ENCODE results near the gene TCF3. TPM values are rescaled to one million over a fixed set of nuclear protein-coding genes. Genes with fewer than 3 reads are reported as not detected.

The TCF3 gene
- total and polyA plus RNA-seq, 2 experiments from 2014 or later = 18.3 to 58.9 TPM

DNA sequence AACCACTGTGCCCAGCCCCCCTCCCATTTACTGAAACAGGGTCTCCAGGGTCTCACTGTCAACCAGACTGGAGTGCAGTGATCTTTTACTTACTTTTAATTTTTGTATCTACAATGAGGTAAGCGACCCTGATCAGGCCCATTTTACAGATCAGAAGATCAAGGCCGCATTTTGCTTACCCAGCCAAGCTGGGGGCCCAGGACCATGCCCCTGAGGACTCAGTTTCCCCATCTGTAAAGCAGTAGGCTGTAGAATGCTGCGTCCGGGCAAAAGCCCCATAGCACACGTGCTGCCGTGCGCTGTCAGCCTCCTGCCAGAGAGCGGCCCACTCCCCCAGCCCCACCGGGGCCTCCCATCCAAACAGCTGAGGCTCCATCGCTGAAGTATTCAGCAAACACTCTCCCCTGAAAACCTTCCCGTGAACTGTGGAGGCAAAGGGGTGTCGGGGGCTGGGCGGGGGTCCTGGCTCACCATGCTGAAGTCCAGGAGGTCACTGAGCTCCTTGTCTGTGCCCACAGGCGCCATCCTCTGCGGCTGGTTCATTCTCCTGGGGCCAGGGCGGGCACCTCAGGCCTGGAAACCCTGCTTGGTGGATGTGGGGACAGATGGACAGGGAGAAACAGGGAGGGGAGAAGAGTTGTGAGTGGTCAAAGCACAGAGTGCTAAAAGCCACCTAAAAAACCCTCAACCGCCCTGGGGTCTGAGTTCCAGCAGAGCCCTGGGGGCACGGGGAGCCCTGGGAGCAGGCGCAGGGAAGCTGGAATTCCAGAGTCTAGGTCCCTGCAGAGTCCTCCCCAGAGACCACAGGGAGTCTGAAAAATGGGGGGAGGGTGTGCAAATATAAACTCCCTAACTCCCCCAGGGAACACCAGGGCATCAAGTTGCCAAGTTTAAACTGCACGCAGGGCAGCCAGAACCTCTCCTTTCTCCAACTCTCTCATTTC lies 2.4 kb downstream of the TCF3 start:
- H3K27me3 ChIP-seq (replicated peaks; ENCODE audit: insufficient read depth) = no peaks in the 10 kb centered on the region
- H4K20me1 ChIP-seq (ENCODE audit: insufficient read depth) = no peaks in the 10 kb centered on the region
- in situ Hi-C loops (cut with MboI) = no loop called here
- H3K27ac ChIP-seq = no peak overlapping the region
- TF ChIP-seq EZH2phosphoT487 (IDR thresholded peaks at IDR 0.05; ENCODE audit: insufficient read depth, low read depth) (no peak), EZH2 (IDR thresholded peaks at IDR 0.05; ENCODE audit: insufficient read depth, poor library complexity, severe bottlenecking) (no peak)
- peaks cover 43% of the 10 kb centered on the region for H3K79me2 ChIP-seq (ENCODE audit: insufficient read depth)
- H3K9me2 ChIP-seq (ENCODE audit: insufficient read depth) = no peaks in the 10 kb centered on the region
- 92 to 95% methylated on average over 15 to 20 of the region's 20 CpGs for WGBS, 2 experiments (ENCODE audit: low coverage in 1 of 2, low lambda C conversion rate in 2 of 2, missing lambda C conversion rate in 2 of 2)
- H3K9me3 ChIP-seq (ENCODE audit: low read depth) = no peaks in the 10 kb centered on the region
- no peaks in the 10 kb centered on the region; the same call in 1 of the 2 replicates for H3K36me3 ChIP-seq (ENCODE audit: low read depth)
- no peaks in the 10 kb centered on the region for H3K4me1 ChIP-seq (ENCODE audit: insufficient read depth)
- no peak for DNase-seq
- no peak overlapping the region for H2AFZ ChIP-seq
- H3F3A ChIP-seq (ENCODE audit: insufficient read depth) = no peaks in the 10 kb centered on the region
- peak overlapping the region; percentile 82 for H3K4me3 ChIP-seq
- H3K4me2 ChIP-seq (ENCODE audit: unreplicated experiment) = peak overlapping the region; percentile 93
- H3K9ac ChIP-seq = peak overlapping the region; percentile 77

DNA sequence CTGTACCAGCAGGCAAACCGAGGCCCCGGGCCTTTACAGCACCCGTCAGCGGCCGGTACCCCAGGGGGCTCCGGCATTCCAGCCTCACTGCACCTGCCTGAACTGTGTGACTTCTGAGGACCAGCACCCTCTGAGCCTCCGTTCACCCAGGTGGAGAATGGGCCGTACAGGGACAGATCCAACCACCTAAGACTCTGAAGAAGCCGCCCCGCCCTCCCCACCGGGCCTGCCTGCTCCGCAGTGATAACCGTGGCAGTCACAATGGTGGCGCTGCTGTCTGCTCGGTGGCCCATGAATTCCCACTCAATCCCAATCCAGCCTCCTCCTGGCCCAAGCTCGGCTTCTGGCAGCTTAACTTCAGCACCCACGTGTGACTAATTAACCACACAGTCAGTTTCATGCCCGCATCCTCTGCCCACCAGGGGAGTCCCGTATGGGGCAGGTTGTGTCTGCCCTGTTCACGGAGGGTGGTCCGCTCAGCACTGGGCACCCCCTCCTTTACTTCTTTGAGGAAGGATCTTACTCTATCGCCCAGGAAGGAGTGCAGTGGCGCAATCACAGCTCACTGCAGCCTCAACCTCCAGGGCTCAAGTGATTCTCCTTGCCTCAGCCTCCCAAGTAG lies 3.4 kb downstream of the TCF3 start:
- H3K27me3 ChIP-seq (replicated peaks; ENCODE audit: insufficient read depth) = no peaks in the 10 kb centered on the region
- no peaks in the 10 kb centered on the region for H3K9me3 ChIP-seq (ENCODE audit: low read depth)
- no peaks in the 10 kb centered on the region for H4K20me1 ChIP-seq (ENCODE audit: insufficient read depth)
- TF ChIP-seq EZH2phosphoT487 (IDR thresholded peaks at IDR 0.05; ENCODE audit: insufficient read depth, low read depth) (no peak), EZH2 (IDR thresholded peaks at IDR 0.05; ENCODE audit: insufficient read depth, poor library complexity, severe bottlenecking) (no peak)
- no peaks in the 10 kb centered on the region for H3K9me2 ChIP-seq (ENCODE audit: insufficient read depth)
- no peak overlapping the region for H3K27ac ChIP-seq
- H3K4me1 ChIP-seq (ENCODE audit: insufficient read depth) = no peaks in the 10 kb centered on the region
- peaks cover 43% of the 10 kb centered on the region for H3K79me2 ChIP-seq (ENCODE audit: insufficient read depth)
- H3F3A ChIP-seq (ENCODE audit: insufficient read depth) = no peaks in the 10 kb centered on the region
- H3K4me2 ChIP-seq (ENCODE audit: unreplicated experiment) = no peak overlapping the region
- no peak overlapping the region for H2AFZ ChIP-seq
- H3K4me3 ChIP-seq = no peak overlapping the region
- in situ Hi-C loops (cut with MboI) = no loop called here
- 75 to 79% methylated on average over 19 to 23 of the region's 23 CpGs for WGBS, 2 experiments (ENCODE audit: low coverage in 1 of 2, low lambda C conversion rate in 2 of 2, missing lambda C conversion rate in 2 of 2)
- peak; percentile 24 for DNase-seq
- H3K9ac ChIP-seq = no peak overlapping the region
- H3K36me3 ChIP-seq (ENCODE audit: low read depth) = no peaks in the 10 kb centered on the region; the same call in 1 of the 2 replicates

DNA sequence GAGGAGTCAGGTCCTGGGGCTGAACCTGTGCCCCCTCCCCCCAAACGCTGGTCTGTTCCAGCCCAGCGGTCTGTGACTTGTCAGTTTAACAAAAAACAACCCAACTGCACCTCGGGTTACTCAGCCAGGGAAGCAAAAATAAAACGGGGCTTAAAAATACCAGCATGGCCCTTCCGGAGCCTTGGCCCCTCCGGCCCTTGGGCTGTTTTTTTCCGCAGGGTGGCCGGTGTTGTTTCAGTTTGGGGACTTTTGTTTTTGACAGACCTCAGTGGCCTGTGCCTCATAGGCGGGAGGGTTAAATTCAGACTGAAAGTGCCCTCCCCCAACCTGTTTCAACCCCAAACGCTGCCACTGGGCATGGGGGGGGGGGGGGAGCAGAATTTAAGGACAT lies 4.0 kb downstream of the TCF3 start:
- TF ChIP-seq EZH2 (IDR thresholded peaks at IDR 0.05; ENCODE audit: insufficient read depth, poor library complexity, severe bottlenecking) (no peak), EZH2phosphoT487 (IDR thresholded peaks at IDR 0.05; ENCODE audit: insufficient read depth, low read depth) (no peak)
- no peak overlapping the region for H3K4me2 ChIP-seq (ENCODE audit: unreplicated experiment)
- no peak overlapping the region for H3K27ac ChIP-seq
- no peaks in the 10 kb centered on the region; the same call in 1 of the 2 replicates for H3K36me3 ChIP-seq (ENCODE audit: low read depth)
- in situ Hi-C loops (cut with MboI) = no loop called here
- no peaks in the 10 kb centered on the region for H3K9me3 ChIP-seq (ENCODE audit: low read depth)
- no peak overlapping the region for H3K9ac ChIP-seq
- peaks cover 43% of the 10 kb centered on the region for H3K79me2 ChIP-seq (ENCODE audit: insufficient read depth)
- no peaks in the 10 kb centered on the region for H3K4me1 ChIP-seq (ENCODE audit: insufficient read depth)
- H3F3A ChIP-seq (ENCODE audit: insufficient read depth) = no peaks in the 10 kb centered on the region
- H3K27me3 ChIP-seq (replicated peaks; ENCODE audit: insufficient read depth) = no peaks in the 10 kb centered on the region
- DNase-seq = no peak
- H3K9me2 ChIP-seq (ENCODE audit: insufficient read depth) = no peaks in the 10 kb centered on the region
- WGBS, 2 experiments (ENCODE audit: low coverage in 1 of 2, low lambda C conversion rate in 2 of 2, missing lambda C conversion rate in 2 of 2) = 81 to 83% methylated on average over 10 of the region's 10 CpGs
- H4K20me1 ChIP-seq (ENCODE audit: insufficient read depth) = no peaks in the 10 kb centered on the region
- H2AFZ ChIP-seq = no peak overlapping the region
- no peak overlapping the region for H3K4me3 ChIP-seq

DNA sequence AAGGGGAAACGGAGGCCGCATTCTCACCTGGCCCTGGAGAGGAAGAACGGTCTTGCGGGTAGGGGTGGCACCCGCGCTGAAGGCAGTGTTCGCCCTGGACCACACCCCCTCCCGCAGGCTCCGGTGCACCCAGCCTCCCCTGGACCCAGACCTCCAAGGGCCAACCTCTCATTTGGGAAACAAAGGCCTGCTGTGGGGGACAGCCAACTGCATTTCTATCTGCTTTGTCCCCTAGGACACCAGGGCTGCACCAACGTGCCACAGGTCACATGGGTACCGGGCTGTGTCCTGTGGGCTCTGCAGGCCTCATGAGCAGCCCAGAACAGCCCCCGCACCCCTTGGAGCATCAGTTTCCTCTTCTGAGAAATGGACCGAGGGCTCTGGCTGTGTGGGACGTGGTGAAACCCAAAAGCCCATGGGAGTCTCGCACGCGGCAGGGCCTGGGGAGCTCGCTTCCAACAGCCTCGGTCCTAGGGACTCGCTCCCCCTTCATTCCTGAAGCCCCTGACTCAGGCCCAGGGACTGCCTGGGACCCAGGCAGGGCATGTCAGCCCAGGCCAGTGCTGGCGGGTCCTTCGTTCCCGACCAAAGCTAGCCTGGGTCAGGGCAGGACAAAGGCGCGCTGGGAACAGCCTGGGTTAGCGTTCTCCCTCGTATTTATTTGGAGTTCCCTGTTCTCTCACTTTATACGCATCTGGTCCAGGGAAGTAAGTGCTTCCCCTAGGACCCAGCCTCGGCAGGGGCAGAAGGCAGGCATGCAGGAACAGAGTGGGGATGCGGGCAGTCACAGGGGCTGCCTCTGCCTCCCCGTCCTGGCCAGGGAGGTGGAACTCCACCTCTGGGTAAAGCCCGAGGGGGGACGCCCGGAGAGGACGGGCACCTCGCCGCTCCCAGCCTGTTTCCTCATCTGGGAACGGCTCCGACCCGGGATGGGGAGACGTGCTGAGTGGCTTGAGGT lies 4.6 kb downstream of the TCF3 start:
- Histone ChIP-seq H3K79me2 (ENCODE audit: insufficient read depth) (peaks cover 43% of the 10 kb centered on the region), H3F3A (ENCODE audit: insufficient read depth) (no peaks in the 10 kb centered on the region), H2AFZ (no peak overlapping the region), H3K27ac (no peak overlapping the region), H3K9me2 (ENCODE audit: insufficient read depth) (no peaks in the 10 kb centered on the region), H3K4me1 (ENCODE audit: insufficient read depth) (no peaks in the 10 kb centered on the region), H3K9ac (no peak overlapping the region), H3K27me3 (replicated peaks; ENCODE audit: insufficient read depth) (no peaks in the 10 kb centered on the region), H3K4me2 (ENCODE audit: unreplicated experiment) (no peak overlapping the region), H3K36me3 (ENCODE audit: low read depth) (no peaks in the 10 kb centered on the region; the same call in 1 of the 2 replicates), H4K20me1 (ENCODE audit: insufficient read depth) (no peaks in the 10 kb centered on the region), H3K9me3 (ENCODE audit: low read depth) (no peaks in the 10 kb centered on the region), H3K4me3 (no peak overlapping the region)
- 89 to 91% methylated on average over 35 to 41 of the region's 41 CpGs for WGBS, 2 experiments (ENCODE audit: low coverage in 1 of 2, low lambda C conversion rate in 2 of 2, missing lambda C conversion rate in 2 of 2)
- DNase-seq = no peak
- TF ChIP-seq EZH2 (IDR thresholded peaks at IDR 0.05; ENCODE audit: insufficient read depth, poor library complexity, severe bottlenecking) = no peak
- TF ChIP-seq EZH2phosphoT487 (IDR thresholded peaks at IDR 0.05; ENCODE audit: insufficient read depth, low read depth) = no peak
- in situ Hi-C loops (cut with MboI) = no loop called here
